ENCODE data around the gene C3.

- no peak for TF ChIP-seq EZH2 (IDR thresholded peaks at IDR 0.05; ENCODE audit: borderline replicate concordance)
- no peak for TF ChIP-seq CTCF (IDR thresholded peaks at IDR 0.05; ENCODE audit: poor library complexity)
Observed at GRCh38 chr19:6686628-6686975, 33.8 kb downstream of the C3 start.

Measured in hepatocyte (in vitro differentiated cells).